K562 (cell line): ENCODE measurements around the gene SORL1-AS1.

Source experiments
- ATAC-seq: fragments of 200-7000 bp; cut with Tn5 transposase; 3 replicates; pipeline ENCODE4 v1.9.1; 2020; ENCODE audit warnings: moderate library complexity
- BruUV-seq: library from RNA; stranded (reverse); fragments of 400-500 nt; replicated peaks from 2 replicates; lab custom pipeline; 2021; lab: Mats Ljungman, UMichigan
- CTCF ChIA-PET: fragments of 300-600 bp; formaldehyde crosslinking; extraction: SDS; loops from one replicate; lab custom pipeline; 2021; ENCODE audit warnings: low intra/inter-chr PET ratio; lab: Yijun Ruan, JAX
- POLR2A ChIA-PET: fragments of 300-600, 350-650 bp; sonication (Branson Sonifier 250); formaldehyde crosslinking; extraction: SDS; loops from one replicate; lab custom pipeline; 2021; ENCODE audit warnings: antibody characterized with exemption, inconsistent platforms; lab: Yijun Ruan, JAX
- DNase-seq, 4 experiments: peaks; one replicate each; pipeline versions ENCODE4 v3.0.0 to v3.0.0-alpha.2; 2011 to 2018; ENCODE audit warnings: low spot score in 3 of 4, mixed read lengths in 3 of 4; ENCODE audit errors: extremely low read depth in 1 of 4
- FAIRE-seq: peaks from 2 replicates; lab custom pipeline; 2011; peaks lifted over from hg19 to GRCh38; lab: Jason Lieb, UNC
- H2AFZ ChIP-seq: 2 replicates; pipeline ENCODE4 v1.6.0; 2011; ENCODE audit warnings: low read depth, low read length, control low read depth, inconsistent platforms
- H3K27ac ChIP-seq: fragments of 200-600 bp; 3 replicates; pipeline ENCODE4 v1.8.0; 2011; ENCODE audit warnings: low read depth, mild to moderate bottlenecking, control low read depth, inconsistent platforms, low read length, moderate library complexity, mixed read lengths; ENCODE audit errors: extremely low read depth
- H3K27me3 ChIP-seq, 2 experiments: fragments of 300-600 bp in 1 of 2; 2 replicates in 1 of 2; 3 replicates in 1 of 2; pipeline versions ENCODE4 v1.6.0 to v1.8.0; 2011; ENCODE audit warnings: inconsistent platforms in 2 of 2, low read length in 2 of 2, mild to moderate bottlenecking in 1 of 2, mixed read lengths in 1 of 2, moderate library complexity in 1 of 2; ENCODE audit not compliant: control insufficient read depth in 2 of 2, insufficient read depth in 2 of 2
- H3K36me3 ChIP-seq: fragments of 300-600 bp; 3 replicates; pipeline ENCODE4 v1.8.0; 2011; ENCODE audit warnings: mild to moderate bottlenecking, low read length, inconsistent platforms; ENCODE audit not compliant: control insufficient read depth, insufficient read depth
- H3K4me1 ChIP-seq, 2 experiments: fragments of 200-600 bp in 1 of 2; replicated peaks in 1 of 2; 2 replicates in 1 of 2; 3 replicates in 1 of 2; pipeline versions ENCODE4 v1.5.1 to v1.8.0; 2011; ENCODE audit warnings: inconsistent platforms in 2 of 2, low read length in 2 of 2, mild to moderate bottlenecking in 1 of 2, mixed read lengths in 1 of 2, moderate library complexity in 1 of 2; ENCODE audit not compliant: control insufficient read depth in 2 of 2, insufficient read depth in 2 of 2
- H3K4me2 ChIP-seq: 2 replicates; pipeline ENCODE4 v1.6.1; 2011; ENCODE audit warnings: low read length, control low read depth, inconsistent platforms, mixed read lengths; ENCODE audit not compliant: insufficient read depth
- H3K4me3 ChIP-seq: fragments of 200-600 bp; sonication (generic), shearing (Covaris generic); 2 replicates; pipeline ENCODE4 v1.5.1; 2016; ENCODE audit warnings: control low read depth, inconsistent platforms
- H3K79me2 ChIP-seq: fragments of 200-600 bp; 3 replicates; pipeline ENCODE4 v1.8.0; 2011; ENCODE audit warnings: low read length, inconsistent platforms; ENCODE audit not compliant: control insufficient read depth, insufficient read depth
- H3K9ac ChIP-seq, 2 experiments: 2 replicates each; pipeline versions ENCODE4 v1.6.0 to v1.6.1; 2011; ENCODE audit warnings: low read depth in 2 of 2, low read length in 2 of 2, control low read depth in 1 of 2, inconsistent platforms in 1 of 2, mild to moderate bottlenecking in 1 of 2, mixed read lengths in 1 of 2; ENCODE audit not compliant: insufficient read depth in 1 of 2
- H3K9me1 ChIP-seq: one replicate; pipeline ENCODE4 v1.6.0; 2011; ENCODE audit warnings: inconsistent platforms, mild to moderate bottlenecking, low read length, moderate library complexity; ENCODE audit not compliant: control insufficient read depth, insufficient read depth
- H3K9me3 ChIP-seq: replicated peaks from 2 replicates; pipeline ENCODE4 v1.5.1; 2011; ENCODE audit warnings: low read depth, low read length, inconsistent platforms; ENCODE audit not compliant: control insufficient read depth, insufficient read depth
- H4K20me1 ChIP-seq: replicated peaks from 2 replicates; pipeline ENCODE4 v1.6.1; 2011; ENCODE audit warnings: low read length, inconsistent platforms, mixed read lengths; ENCODE audit not compliant: control insufficient read depth, insufficient read depth
- BRD4 ChIP-seq: fragments of 200-600 bp; sonication (generic); IDR thresholded peaks from 2 replicates; pipeline ENCODE4 v1.6.1; 2017; ENCODE audit warnings: inconsistent platforms
- FOXJ2 ChIP-seq: fragments of 200-800 bp; sonication (Bioruptor generic); IDR thresholded peaks from 2 replicates; pipeline ENCODE4 v1.6.1; 2016; ENCODE audit warnings: missing genetic modification characterization, missing compliant biosample characterization
- HDAC6 ChIP-seq: IDR thresholded peaks from 2 replicates; pipeline ENCODE4 v1.6.1; 2012; ENCODE audit warnings: low read depth, mild to moderate bottlenecking, control low read depth, inconsistent platforms, low read length, moderate library complexity
- HNRNPLL ChIP-seq: fragments of 200-400 bp; formaldehyde crosslinking; IDR thresholded peaks from 2 replicates; pipeline ENCODE4 v1.6.1; 2017; ENCODE audit warnings: low read length, low read depth, mild to moderate bottlenecking; ENCODE audit not compliant: poor library complexity, severe bottlenecking
- IRF2 ChIP-seq: sonication (generic); formaldehyde crosslinking; IDR thresholded peaks from 2 replicates; pipeline ENCODE4 v1.8.1; 2022; ENCODE audit warnings: mild to moderate bottlenecking, missing genetic modification reagents
- NKRF ChIP-seq: fragments of 450-650 bp; IDR thresholded peaks from 2 replicates; pipeline ENCODE4 v1.6.1; 2016; ENCODE audit warnings: borderline replicate concordance
- NRF1 ChIP-seq, 2 experiments: fragments of 450-650 bp; IDR thresholded peaks in 1 of 2; conservative IDR thresholded peaks in 1 of 2; 2 replicates each; pipeline ENCODE4 v1.6.1; 2014; ENCODE audit warnings: mild to moderate bottlenecking in 2 of 2
- OTX1 ChIP-seq: fragments of 450-650 bp; formaldehyde crosslinking; IDR thresholded peaks from 2 replicates; pipeline ENCODE4 v1.4.0; 2022; ENCODE audit warnings: mild to moderate bottlenecking
- THRAP3 ChIP-seq: fragments of 450-650 bp; IDR thresholded peaks from 2 replicates; pipeline ENCODE4 v1.6.1; 2016; ENCODE audit warnings: mild to moderate bottlenecking, inconsistent platforms, borderline replicate concordance
- ZBTB7A ChIP-seq: IDR thresholded peaks from 2 replicates; pipeline ENCODE4 v1.6.1; 2011; ENCODE audit warnings: low read depth, mild to moderate bottlenecking, low read length, moderate library complexity, borderline replicate concordance; ENCODE audit not compliant: control insufficient read depth
- ZNF232 ChIP-seq: sonication (generic); formaldehyde crosslinking; IDR thresholded peaks from 2 replicates; pipeline ENCODE4 v1.8.0; 2022; ENCODE audit warnings: mild to moderate bottlenecking, missing genetic modification reagents
- WGBS: fragments of 100-300 bp; shearing (Covaris generic); methylation state at CpG from one replicate; pipeline ENCODE4 v1.1.6; 2016; ENCODE audit warnings: low coverage, mixed read lengths; ENCODE audit not compliant: insufficient coverage; ENCODE audit errors: missing lambda C conversion rate; 5-methylcytosine and 5-hydroxymethylcytosine counted together
- in situ Hi-C: fragments of 300-500 bp; cut with MboI; formaldehyde crosslinking; loops from 4 replicates; pipeline ENCODE4 v1.15.0; 2018; ENCODE audit warnings: inconsistent platforms, mixed read lengths
- intact Hi-C: fragments of 100-400 bp; cut with micrococcal nuclease; formaldehyde crosslinking; loops from 2 replicates; pipeline ENCODE4 v1.14.2; 2022

SORL1-AS1 gene

GRCh38 chr11:121429556-121429955 lies 23.2 kb downstream of the SORL1-AS1 start:
- H3K9me3 ChIP-seq, result no peaks in the 10 kb centered on the region
- ATAC-seq (no peak), DNase-seq (no peak), FAIRE-seq (no peak)
- WGBS, result 0% methylated on average over 3 of the region's 3 CpGs
- peaks cover 0 to 6% of the 10 kb centered on the region in 2 experiments; a peak in 2 of 5 replicates for H3K4me1 ChIP-seq
- no peak for TF ChIP-seq THRAP3
- TF ChIP-seq BRD4, result no peak
- TF ChIP-seq ZBTB7A, result no peak
- no peak for TF ChIP-seq FOXJ2 (tag)
- TF ChIP-seq ZNF232, result no peak
- H4K20me1 ChIP-seq, result no peaks in the 10 kb centered on the region
- in situ Hi-C loops (no loop called here), intact Hi-C loops (no loop called here)
- no peaks in the 10 kb centered on the region for H3K79me2 ChIP-seq
- CTCF ChIA-PET, result no interaction called here
- H3K9me1 ChIP-seq, result no peaks in the 10 kb centered on the region
- H3K36me3 ChIP-seq, result no peaks in the 10 kb centered on the region
- H2AFZ ChIP-seq, result no peak overlapping the region
- H3K9ac ChIP-seq, result no peak overlapping the region
- H3K27me3 ChIP-seq, result peaks cover 0 to 18% of the 10 kb centered on the region in 2 experiments; a peak in 3 of 5 replicates
- H3K4me3 ChIP-seq, result no peak overlapping the region
- POLR2A ChIA-PET, result no interaction called here
- no peak overlapping the region for H3K27ac ChIP-seq
- no TSS peak for BruUV-seq
- no peak overlapping the region for H3K4me2 ChIP-seq

- DNase-seq (no peak), FAIRE-seq (no peak), ATAC-seq (no peak)
- H2AFZ ChIP-seq, result no peak overlapping the region
- H3K9me3 ChIP-seq, result no peaks in the 10 kb centered on the region
- TF ChIP-seq IRF2 (no peak), NRF1 (conservative IDR thresholded peaks at IDR 0.05 in 1 of 2, IDR thresholded peaks at IDR 0.05 in 1 of 2) (peak; percentile 78 to 79), OTX1 (CRISPR knock-in tag) (no peak), HDAC6 (no peak), HNRNPLL (peak; percentile 81), NKRF (no peak)
- H3K27me3 ChIP-seq, result peaks cover 0 to 18% of the 10 kb centered on the region in 2 experiments; a peak in 3 of 5 replicates
- no peaks in the 10 kb centered on the region for H3K36me3 ChIP-seq
- H3K4me2 ChIP-seq, result no peak overlapping the region
- no peaks in the 10 kb centered on the region for H3K79me2 ChIP-seq
- CTCF ChIA-PET, result no interaction called here
- H3K4me1 ChIP-seq, result peaks cover 0 to 6% of the 10 kb centered on the region in 2 experiments; a peak in 2 of 5 replicates
- no peak overlapping the region for H3K27ac ChIP-seq
- POLR2A ChIA-PET, result no interaction called here
- 3% methylated on average over 8 of the region's 8 CpGs for WGBS
- no peak overlapping the region for H3K4me3 ChIP-seq
- no peaks in the 10 kb centered on the region for H3K9me1 ChIP-seq
- no peak overlapping the region for H3K9ac ChIP-seq
- no peaks in the 10 kb centered on the region for H4K20me1 ChIP-seq
- no TSS peak for BruUV-seq
- intact Hi-C loops, result no loop called here
- in situ Hi-C loops, result no loop called here
Measured at GRCh38 chr11:121427400-121427744, 25.4 kb downstream of the SORL1-AS1 start.
